CD4-positive, alpha-beta T cell treated with Interferon alpha-2 for 1 hour (primary cell): ENCODE results near the gene GIT2.

Source experiments
- DNase-seq, 2 donors: peaks; one replicate each; pipeline ENCODE4 v3.0.0-alpha.2; 2020 to 2022

Gene GIT2

DNA sequence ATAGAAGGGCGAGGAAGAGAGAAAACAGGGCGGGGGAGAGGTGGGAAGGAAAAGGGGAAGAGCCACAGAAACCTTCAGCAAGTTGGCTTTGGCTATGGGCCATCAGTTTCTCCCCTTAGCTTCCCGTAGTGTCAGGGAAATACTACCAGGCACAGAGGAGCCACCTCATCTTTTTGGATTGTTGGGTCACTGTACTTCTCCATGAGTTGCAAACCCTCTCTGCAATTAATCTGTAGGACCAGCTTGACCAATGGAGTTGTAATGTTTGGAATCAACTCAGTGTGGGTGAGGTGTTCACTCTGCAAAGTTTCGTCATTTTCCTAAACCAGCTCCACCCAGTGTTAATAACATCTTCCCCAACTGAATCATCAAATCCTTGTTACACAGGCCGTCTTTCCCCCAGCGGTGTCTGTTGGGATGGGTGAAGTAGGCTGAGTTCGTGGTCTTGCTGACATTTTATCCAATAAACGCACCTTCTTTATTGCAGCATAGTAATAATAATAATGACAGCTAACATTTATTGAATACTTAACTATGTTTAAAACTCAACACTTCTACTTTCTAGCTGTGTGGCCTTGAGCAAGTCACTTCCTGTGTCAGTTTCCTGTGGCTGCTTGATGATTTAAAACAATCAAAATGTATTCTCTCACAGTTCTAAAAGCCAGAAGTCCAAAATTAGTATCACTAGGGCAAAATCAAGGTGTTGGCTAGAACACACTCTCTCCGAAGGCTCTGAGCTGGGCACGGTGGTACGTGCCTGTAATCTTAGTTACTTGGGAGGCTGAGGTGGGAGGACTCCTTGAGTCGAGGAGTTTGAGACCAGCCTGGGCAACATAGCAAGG is 107.8 kb downstream of the GIT2 start:
- DNase-seq = peak; percentile 36 to 61

DNA sequence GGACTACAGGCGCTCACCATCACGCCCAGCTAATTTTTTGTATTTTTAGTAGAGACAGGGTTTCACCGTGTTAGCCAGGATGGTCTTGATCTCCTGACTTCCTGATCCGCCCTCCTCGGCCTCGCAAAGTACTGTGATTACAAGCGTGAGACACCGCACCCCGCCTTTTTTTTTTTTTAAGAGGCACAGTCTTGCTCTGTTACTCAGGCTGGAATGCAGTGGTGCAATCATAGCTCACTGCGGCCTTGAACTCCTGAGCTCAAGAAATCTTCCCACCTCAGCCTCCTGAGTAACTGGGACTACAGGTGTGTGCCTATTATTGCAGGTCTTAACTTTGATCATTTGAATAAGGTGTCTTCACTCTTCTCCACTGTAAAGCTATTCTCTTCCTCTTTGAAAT is 110.6 kb downstream of the GIT2 start:
- no peak for DNase-seq

DNA sequence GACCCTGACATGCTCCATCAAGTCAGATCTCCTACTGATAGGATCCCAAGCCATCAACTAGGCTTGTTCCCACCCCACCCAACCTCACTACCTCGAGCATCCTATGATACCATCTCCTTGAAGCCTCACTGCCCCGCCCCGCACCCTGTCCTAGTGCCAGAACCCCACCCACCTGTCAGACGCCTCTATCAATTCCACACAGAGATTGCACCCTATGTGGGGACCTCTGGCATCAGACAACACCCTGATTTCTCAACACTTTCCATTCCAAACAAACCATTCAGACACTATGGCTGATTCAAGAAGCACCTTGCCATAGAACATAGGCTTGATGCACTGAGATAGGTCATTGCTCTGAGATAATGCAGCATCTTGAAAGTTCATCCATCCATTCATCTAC is 112.7 kb downstream of the GIT2 start:
- DNase-seq = no peak

DNA sequence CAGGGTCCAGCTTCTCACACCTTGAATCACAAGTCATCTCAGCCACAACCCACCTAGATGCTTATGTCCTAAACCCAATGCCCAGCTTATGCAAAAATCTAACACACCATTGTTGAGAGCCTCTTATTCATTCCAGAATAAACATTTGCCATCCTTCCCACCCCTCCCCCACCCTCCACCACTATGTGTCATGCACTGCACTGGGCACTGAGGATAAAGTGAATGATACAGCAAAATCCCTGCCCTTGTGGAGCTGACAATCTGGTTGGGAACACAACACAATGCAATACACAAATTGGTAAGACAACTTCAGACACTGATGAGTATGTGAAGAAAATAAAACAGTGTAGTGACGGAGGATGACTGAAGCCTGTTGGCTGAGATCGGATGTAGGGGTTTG is 114.4 kb downstream of the GIT2 start:
- DNase-seq = no peak

DNA sequence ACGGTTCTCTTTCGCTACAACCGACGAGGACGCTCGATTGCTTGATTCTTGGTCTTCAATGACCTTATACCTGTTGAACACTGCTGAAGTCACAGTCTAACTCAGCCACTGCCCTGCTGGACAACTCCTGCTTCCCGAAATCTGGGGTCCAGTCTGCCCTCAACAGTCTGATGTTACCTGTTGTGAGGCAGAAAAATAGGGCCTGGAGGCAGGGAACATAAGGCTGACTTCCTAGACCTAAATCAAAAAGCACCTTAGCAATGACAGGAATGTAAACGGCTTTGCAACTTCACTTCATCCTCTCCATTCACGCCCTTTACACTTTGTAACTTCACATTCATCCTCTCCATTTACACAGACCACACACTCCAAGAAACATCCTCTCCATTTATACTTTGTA is 115.2 kb downstream of the GIT2 start:
- DNase-seq = no peak

DNA sequence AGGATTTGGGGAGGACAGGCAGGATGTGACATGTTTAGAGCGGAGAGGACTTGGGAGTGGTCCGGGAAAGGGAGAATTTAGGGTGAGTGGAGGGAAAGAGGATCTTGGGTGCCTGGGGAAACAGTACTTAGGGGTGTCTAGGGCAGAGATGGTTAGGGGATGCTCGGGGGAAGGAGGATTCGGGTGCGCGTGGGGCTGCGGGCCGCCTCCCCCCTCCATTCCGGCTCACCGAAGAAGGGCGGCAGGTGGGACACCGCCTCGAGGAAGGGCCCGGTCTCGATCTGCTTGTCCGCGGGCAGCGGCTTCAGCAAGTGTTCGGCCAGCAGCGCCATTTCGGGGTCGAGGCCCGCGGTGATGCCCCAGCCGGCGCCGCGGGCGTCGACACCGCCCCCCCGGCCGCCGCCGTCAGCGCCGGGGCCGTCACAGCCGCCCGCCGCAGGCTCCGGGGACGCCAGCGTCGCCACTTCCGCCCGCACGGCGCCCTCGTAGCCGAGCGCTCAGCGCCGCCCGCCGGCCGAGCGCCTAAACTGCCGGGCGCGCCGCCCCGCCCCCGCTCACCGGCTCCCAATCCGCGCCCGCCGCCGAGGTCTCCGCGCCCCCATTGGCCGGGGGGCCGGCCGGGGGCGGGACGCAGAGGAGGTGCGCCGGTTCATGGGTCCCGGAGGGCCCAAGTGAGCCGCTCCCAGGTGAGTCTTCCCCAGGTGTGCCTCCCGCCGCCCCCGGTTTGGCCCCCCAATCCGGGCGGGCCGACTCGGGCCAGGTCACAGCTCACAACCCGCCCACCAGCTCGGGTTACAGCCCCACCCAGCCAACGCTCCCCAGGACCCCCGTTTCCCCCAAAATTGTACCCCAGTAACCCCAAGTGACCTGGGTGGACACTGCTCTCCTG is 115.9 kb downstream of the GIT2 start, which contains the start of gene GLTP:
Gene GLTP, minus strand, starts transcription at position 499 of the 889 bp plus-strand sequence. Its CDS starts 167 bp downstream, at position 332.
- peak; percentile 88 to 94 for DNase-seq
